ENCODE results near the gene FNDC3B.

Gene FNDC3B

GRCh38 chr3:172155897-172156585 lies 116.7 kb downstream of the FNDC3B start:
- DNase-seq = no peak

DNA sequence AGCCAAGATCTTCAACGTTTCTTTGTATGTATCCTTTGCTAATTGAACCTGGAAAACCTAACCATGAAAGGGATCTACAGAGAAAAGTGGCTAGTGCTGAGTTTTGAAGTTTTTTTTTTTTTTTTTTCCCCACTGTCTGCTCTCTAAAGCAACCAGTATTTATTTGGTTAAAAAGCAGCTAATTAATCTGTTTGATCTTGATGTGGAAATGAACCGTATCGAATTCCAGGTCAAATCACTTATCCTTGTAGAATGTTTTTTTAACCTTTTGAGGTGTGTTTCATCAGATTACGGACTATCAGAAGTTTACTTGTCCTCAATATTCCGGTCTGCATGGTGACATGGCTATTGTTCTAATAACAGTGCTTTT lies 117.2 kb downstream of the FNDC3B start:
- no peak for DNase-seq

- no peak for DNase-seq
Observed at GRCh38 chr3:172157564-172158258, 118.3 kb downstream of the FNDC3B start.

DNA sequence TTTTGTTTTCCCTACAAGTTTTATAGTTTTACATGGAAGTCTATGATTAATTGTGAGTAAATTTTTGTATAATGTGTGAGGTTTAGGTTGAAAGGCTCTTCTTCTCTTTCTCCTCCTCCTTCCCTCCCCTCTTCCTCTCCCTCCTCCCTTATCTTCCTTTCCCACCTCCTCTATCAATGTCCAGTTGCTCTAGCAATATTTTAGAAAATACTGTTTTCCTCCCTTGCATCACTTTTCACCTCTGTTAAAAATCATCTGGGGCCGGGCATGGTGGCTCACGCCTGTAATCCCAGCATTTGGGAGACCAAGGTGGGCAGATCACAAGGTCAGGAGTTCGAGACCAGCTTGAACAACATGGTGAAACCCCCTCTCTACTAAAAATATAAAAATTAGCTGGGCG lies 119.4 kb downstream of the FNDC3B start:
- DNase-seq = no peak

- no peak for DNase-seq
Observed at GRCh38 chr3:172159376-172159775, 120.0 kb downstream of the FNDC3B start.

GRCh38 chr3:172159962-172160538 lies 120.7 kb downstream of the FNDC3B start:
- no peak for DNase-seq

- DNase-seq = no peak
Observed at GRCh38 chr3:172161133-172161789, 121.9 kb downstream of the FNDC3B start.

DNA sequence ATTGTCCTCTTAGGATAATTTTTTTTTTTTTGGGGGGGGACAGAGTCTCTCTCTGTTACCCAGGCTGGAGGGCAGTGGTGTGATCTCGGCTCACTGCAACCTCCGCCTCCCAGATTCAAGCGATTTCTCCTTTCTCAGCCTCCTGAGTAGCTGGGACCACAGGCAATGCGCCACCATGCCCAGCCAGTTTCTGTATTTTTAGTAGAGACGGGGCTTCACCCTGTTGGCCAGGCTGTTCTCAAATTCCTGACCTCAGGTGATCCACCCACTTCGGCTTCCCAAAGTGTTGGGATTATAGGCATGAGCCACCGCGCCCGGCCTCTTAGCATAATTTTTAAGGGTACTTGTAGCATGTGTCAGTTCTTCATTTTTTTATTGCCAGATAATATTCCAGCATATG lies 122.6 kb downstream of the FNDC3B start:
- no peak for DNase-seq

DNA sequence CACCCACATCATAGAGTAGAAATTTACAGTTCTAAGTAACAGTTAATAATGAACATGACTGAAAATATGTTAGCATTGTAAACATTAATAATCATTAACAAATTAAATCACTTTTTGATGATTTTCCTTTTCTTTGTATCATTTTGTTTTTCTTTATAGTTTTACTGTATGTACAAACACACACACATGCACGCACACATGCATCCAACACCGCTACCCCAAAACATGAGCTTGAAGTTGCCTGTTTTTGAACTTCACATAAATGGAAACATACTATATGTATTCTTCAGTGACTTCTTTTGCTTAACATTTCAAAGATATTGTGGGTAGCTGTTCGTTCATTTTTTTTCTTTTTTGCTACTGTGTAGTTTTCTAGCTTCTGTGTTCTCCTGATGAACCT lies 123.9 kb downstream of the FNDC3B start:
- no peak for DNase-seq

DNA sequence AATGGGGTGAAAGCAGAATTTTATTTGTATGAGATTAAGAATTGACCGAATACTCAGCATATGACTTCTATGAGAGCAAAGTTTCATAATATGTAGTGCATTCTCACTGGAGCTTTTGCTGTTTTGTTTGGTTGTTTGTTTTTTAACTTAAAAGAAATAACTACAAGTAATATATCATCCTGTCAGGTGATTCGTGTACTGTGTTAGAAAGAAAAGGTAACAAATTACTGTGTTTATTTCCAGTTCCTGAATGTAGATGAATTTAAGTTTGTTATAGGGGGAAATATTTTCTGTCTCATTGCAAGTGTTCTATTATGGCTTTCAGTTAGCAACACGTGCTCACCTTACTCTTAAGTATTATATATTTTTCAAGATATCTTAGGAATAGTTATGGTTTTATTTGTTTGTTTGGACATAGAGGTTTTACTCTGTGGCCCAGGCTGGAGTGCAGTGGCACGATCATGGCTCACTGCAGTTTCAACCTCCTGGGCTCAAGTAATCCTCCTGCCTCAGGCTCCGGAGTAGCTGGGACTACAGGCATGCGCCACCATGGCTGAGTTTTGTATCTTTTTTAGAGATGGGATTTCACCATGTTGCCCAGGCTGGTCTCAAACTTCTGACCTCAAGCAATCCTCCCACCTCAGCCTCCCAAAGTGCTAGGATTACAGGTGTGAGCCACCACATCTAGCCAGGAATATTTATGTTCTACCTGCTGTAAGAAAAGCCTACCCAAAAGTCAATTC lies 125.4 kb downstream of the FNDC3B start:
- no peak for DNase-seq

- no peak for DNase-seq
Observed at GRCh38 chr3:172166261-172166660, 126.9 kb downstream of the FNDC3B start.

- no peak for DNase-seq
Observed at GRCh38 chr3:172166890-172167289, 127.5 kb downstream of the FNDC3B start.

DNA sequence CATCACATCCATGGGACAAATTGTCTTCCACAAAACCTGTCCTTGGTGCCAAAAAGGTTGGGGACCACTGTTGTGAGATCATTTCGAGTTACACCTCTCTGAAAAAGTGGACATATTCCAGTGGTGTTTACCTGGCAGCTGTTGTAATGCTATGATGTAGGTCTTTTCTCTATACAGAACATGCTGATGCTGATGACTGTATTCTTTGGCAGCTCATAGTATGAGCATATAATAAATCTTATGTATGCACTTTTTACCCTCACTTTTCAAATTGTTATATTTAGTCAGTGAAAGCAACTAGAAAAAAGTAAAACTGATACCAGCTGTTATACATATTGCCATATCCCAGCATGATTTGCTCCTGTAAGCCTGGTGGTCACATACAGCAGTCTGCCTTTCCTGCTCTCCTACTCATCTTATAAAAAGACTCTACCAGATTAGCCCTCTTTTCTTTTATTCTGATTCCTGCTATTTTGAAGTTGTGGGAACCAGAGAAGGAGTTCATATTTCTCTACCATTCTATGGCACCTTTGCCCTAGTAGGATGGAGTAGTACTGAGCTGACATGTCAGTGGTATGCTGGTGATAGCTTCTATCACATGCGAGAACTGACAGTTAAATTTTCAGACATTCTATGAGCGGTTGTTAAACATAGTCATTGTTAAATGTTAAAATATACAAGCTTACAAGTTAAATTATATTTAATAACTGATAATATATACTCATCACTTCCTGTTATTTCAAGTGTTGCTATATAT lies 128.7 kb downstream of the FNDC3B start:
- no peak for DNase-seq

- no peak for DNase-seq
Observed at GRCh38 chr3:172170073-172170709, 130.8 kb downstream of the FNDC3B start.

GRCh38 chr3:172170841-172171240 lies 131.5 kb downstream of the FNDC3B start:
- no peak for DNase-seq

GRCh38 chr3:172171396-172172075 lies 132.2 kb downstream of the FNDC3B start:
- DNase-seq = no peak

DNA sequence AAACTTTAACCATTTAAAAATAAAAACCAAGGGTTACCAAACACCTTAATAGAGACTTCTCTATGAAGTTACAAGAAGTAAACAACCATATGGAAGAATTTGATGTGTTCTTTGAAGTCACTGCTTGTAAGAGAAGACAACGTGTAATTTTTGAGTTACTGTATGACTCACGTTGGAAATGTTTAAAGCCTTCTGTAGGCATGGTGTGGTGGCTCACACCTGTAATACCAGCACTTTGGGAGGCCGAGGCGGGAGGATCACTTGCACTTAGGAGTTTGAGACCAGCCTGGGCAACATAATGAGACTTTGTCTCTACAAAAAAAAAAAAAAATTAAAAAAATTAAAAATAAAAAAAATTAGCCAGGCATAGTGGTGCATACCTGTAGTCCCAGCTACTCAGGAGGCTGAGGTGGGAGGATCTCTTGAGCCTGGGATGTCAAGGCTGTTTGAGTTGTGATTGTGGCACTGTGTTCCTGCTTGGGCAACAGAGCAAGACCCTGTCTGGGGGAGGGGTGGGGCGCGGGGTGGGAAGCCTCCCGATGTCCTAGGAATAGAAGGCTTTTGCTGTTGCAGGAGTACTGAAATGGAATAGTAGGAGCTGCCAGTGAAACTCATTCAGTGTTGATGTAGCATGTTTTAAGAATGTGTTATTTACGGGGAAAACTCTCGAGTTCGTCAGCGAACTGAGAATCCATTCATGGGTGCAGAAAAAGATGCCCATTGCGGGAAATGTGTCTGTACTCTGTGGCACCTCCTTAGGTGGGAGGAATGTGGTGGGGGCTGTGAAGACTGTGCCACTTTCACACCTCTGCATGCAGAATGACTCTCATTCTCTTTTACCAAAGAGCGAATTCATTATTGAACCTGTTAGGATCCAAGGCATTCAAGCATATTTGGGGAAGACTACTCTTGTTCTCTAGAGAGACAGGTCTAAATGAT lies 134.2 kb downstream of the FNDC3B start:
- no peak for DNase-seq

- DNase-seq = no peak
Observed at GRCh38 chr3:172174513-172175253, 135.3 kb downstream of the FNDC3B start.

GRCh38 chr3:172175254-172175599 lies 135.8 kb downstream of the FNDC3B start:
- DNase-seq = no peak
